K562 (cell line): Measurements from ENCODE around the gene KLHL30. TPM values are rescaled to one million over a fixed set of nuclear protein-coding genes. Genes with fewer than 3 reads are reported as not detected.

Experiments used
- ATAC-seq: fragments of 200-7000 bp; cut with Tn5 transposase; 3 replicates; pipeline ENCODE4 v1.9.1; 2020; ENCODE audit warnings: moderate library complexity
- BruUV-seq: library from RNA; stranded (reverse); fragments of 400-500 nt; replicated peaks from 2 replicates; lab custom pipeline; 2021; lab: Mats Ljungman, UMichigan
- CTCF ChIA-PET: fragments of 300-600 bp; formaldehyde crosslinking; extraction: SDS; loops from one replicate; lab custom pipeline; 2021; ENCODE audit warnings: low intra/inter-chr PET ratio; lab: Yijun Ruan, JAX
- POLR2A ChIA-PET: fragments of 300-600, 350-650 bp; sonication (Branson Sonifier 250); formaldehyde crosslinking; extraction: SDS; loops from one replicate; lab custom pipeline; 2021; ENCODE audit warnings: antibody characterized with exemption, inconsistent platforms; lab: Yijun Ruan, JAX
- DNase-seq, 4 experiments: peaks; one replicate each; pipeline versions ENCODE4 v3.0.0 to v3.0.0-alpha.2; 2011 to 2018; ENCODE audit warnings: low spot score in 3 of 4, mixed read lengths in 3 of 4; ENCODE audit errors: extremely low read depth in 1 of 4
- FAIRE-seq: peaks from 2 replicates; lab custom pipeline; 2011; peaks lifted over from hg19 to GRCh38; lab: Jason Lieb, UNC
- H2AFZ ChIP-seq: 2 replicates; pipeline ENCODE4 v1.6.0; 2011; ENCODE audit warnings: low read depth, low read length, control low read depth, inconsistent platforms
- H3K27ac ChIP-seq: fragments of 200-600 bp; 3 replicates; pipeline ENCODE4 v1.8.0; 2011; ENCODE audit warnings: low read depth, mild to moderate bottlenecking, control low read depth, inconsistent platforms, low read length, moderate library complexity, mixed read lengths; ENCODE audit errors: extremely low read depth
- H3K27me3 ChIP-seq, 2 experiments: fragments of 300-600 bp in 1 of 2; 2 replicates in 1 of 2; 3 replicates in 1 of 2; pipeline versions ENCODE4 v1.6.0 to v1.8.0; 2011; ENCODE audit warnings: inconsistent platforms in 2 of 2, low read length in 2 of 2, mild to moderate bottlenecking in 1 of 2, mixed read lengths in 1 of 2, moderate library complexity in 1 of 2; ENCODE audit not compliant: control insufficient read depth in 2 of 2, insufficient read depth in 2 of 2
- H3K36me3 ChIP-seq: fragments of 300-600 bp; 3 replicates; pipeline ENCODE4 v1.8.0; 2011; ENCODE audit warnings: mild to moderate bottlenecking, low read length, inconsistent platforms; ENCODE audit not compliant: control insufficient read depth, insufficient read depth
- H3K4me1 ChIP-seq, 2 experiments: fragments of 200-600 bp in 1 of 2; replicated peaks in 1 of 2; 2 replicates in 1 of 2; 3 replicates in 1 of 2; pipeline versions ENCODE4 v1.5.1 to v1.8.0; 2011; ENCODE audit warnings: inconsistent platforms in 2 of 2, low read length in 2 of 2, mild to moderate bottlenecking in 1 of 2, mixed read lengths in 1 of 2, moderate library complexity in 1 of 2; ENCODE audit not compliant: control insufficient read depth in 2 of 2, insufficient read depth in 2 of 2
- H3K4me2 ChIP-seq: 2 replicates; pipeline ENCODE4 v1.6.1; 2011; ENCODE audit warnings: low read length, control low read depth, inconsistent platforms, mixed read lengths; ENCODE audit not compliant: insufficient read depth
- H3K4me3 ChIP-seq: fragments of 200-600 bp; sonication (generic), shearing (Covaris generic); 2 replicates; pipeline ENCODE4 v1.5.1; 2016; ENCODE audit warnings: control low read depth, inconsistent platforms
- H3K79me2 ChIP-seq: fragments of 200-600 bp; 3 replicates; pipeline ENCODE4 v1.8.0; 2011; ENCODE audit warnings: low read length, inconsistent platforms; ENCODE audit not compliant: control insufficient read depth, insufficient read depth
- H3K9ac ChIP-seq, 2 experiments: 2 replicates each; pipeline versions ENCODE4 v1.6.0 to v1.6.1; 2011; ENCODE audit warnings: low read depth in 2 of 2, low read length in 2 of 2, control low read depth in 1 of 2, inconsistent platforms in 1 of 2, mild to moderate bottlenecking in 1 of 2, mixed read lengths in 1 of 2; ENCODE audit not compliant: insufficient read depth in 1 of 2
- H3K9me1 ChIP-seq: one replicate; pipeline ENCODE4 v1.6.0; 2011; ENCODE audit warnings: inconsistent platforms, mild to moderate bottlenecking, low read length, moderate library complexity; ENCODE audit not compliant: control insufficient read depth, insufficient read depth
- H3K9me3 ChIP-seq: replicated peaks from 2 replicates; pipeline ENCODE4 v1.5.1; 2011; ENCODE audit warnings: low read depth, low read length, inconsistent platforms; ENCODE audit not compliant: control insufficient read depth, insufficient read depth
- H4K20me1 ChIP-seq: replicated peaks from 2 replicates; pipeline ENCODE4 v1.6.1; 2011; ENCODE audit warnings: low read length, inconsistent platforms, mixed read lengths; ENCODE audit not compliant: control insufficient read depth, insufficient read depth
- HMGN3 ChIP-seq: IDR thresholded peaks from 2 replicates; pipeline ENCODE4 v1.6.1; 2011; ENCODE audit warnings: borderline replicate concordance, low read depth, mild to moderate bottlenecking, mixed read lengths, low read length; ENCODE audit not compliant: insufficient read length; ENCODE audit errors: extremely low read depth
- POLR2G ChIP-seq: fragments of 200-400 bp; formaldehyde crosslinking; IDR thresholded peaks from 2 replicates; pipeline ENCODE4 v1.6.1; 2017; ENCODE audit warnings: low read depth, mild to moderate bottlenecking, antibody characterized with exemption, low read length, moderate library complexity
- WGBS: fragments of 100-300 bp; shearing (Covaris generic); methylation state at CpG from one replicate; pipeline ENCODE4 v1.1.6; 2016; ENCODE audit warnings: low coverage, mixed read lengths; ENCODE audit not compliant: insufficient coverage; ENCODE audit errors: missing lambda C conversion rate; 5-methylcytosine and 5-hydroxymethylcytosine counted together
- in situ Hi-C: fragments of 300-500 bp; cut with MboI; formaldehyde crosslinking; loops from 4 replicates; pipeline ENCODE4 v1.15.0; 2018; ENCODE audit warnings: inconsistent platforms, mixed read lengths
- intact Hi-C: fragments of 100-400 bp; cut with micrococcal nuclease; formaldehyde crosslinking; loops from 2 replicates; pipeline ENCODE4 v1.14.2; 2022
- polyA plus RNA-seq, 8 experiments: library from polyadenylated mRNA; depleted of rRNA in 4 of 8; stranded (reverse) in 5 of 8; unstranded in 3 of 8; fragments of >200 nt; fragmentation: Nextera tagmentation in 2 of 8; fragmentation: Illumina TruSeq in 1 of 8; extraction: Ambion mirVana in 2 of 8; extraction: Trizol in 1 of 8; gene quantifications; 2 replicates each; pipeline versions ENCODE4 v1.2.1 to v1.2.3, GENCODE V29; 2011 to 2014; ENCODE audit warnings: inconsistent platforms in 1 of 8, missing spikeins in 1 of 8
- total RNA-seq, 7 experiments: library from RNA; depleted of rRNA in 6 of 7; stranded (reverse); fragments of >200 nt in 6 of 7; fragmentation: Illumina TruSeq in 2 of 7; extraction: Trizol in 2 of 7; gene quantifications; 2 replicates each; pipeline versions ENCODE4 v1.2.1 to v1.2.3, GENCODE V29; 2011 to 2021; ENCODE audit warnings: low replicate concordance in 1 of 7
- TF ChIP-seq, protein P1 (sequence below), 3 experiments: IDR thresholded peaks in 2 of 3; conservative IDR thresholded peaks in 1 of 3; 2 replicates each; pipeline ENCODE4 v1.5.1; 2011 to 2012; ENCODE audit warnings: low read length in 3 of 3, mild to moderate bottlenecking in 3 of 3, control low read depth in 2 of 3, improper control_type of control experiment in 1 of 3, inconsistent platforms in 1 of 3, low read depth in 1 of 3, mixed read lengths in 1 of 3, moderate library complexity in 1 of 3; ENCODE audit not compliant: insufficient read depth in 2 of 3
- TF ChIP-seq, protein P2 (sequence below): fragments of 450-650 bp; IDR thresholded peaks from 2 replicates; pipeline ENCODE4 v1.6.1; 2016; ENCODE audit warnings: borderline replicate concordance

Gene KLHL30
- total and polyA plus RNA-seq, 9 of the 15 experiments (the other 6 are each of a cell fraction or from before 2014, with no cell fraction given) = 0.04 TPM; not detected in 8

DNA sequence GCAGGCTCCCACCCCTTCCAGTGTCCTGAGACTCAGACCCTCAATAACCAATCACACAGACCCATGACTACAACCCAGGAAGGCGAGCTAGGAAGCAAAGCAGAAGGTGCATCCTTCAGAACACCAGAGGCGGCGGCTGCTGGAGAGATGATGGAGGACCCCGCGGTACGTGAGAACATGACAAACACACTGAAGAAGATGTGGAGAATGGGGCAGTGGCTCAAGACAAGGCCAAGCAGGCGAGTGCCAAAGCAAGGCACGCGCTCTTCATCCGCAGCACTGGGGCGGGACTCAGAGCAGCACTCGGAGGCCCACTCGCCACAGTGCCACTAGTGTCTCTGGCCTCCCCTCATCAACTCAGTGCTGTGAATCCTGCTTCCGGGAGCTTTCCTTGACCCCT, 34.0 kb downstream of the KLHL30 start:
- Histone ChIP-seq H3K9me1 (peaks cover 4% of the 10 kb centered on the region), H3K4me1 (peaks cover 18 to 29% of the 10 kb centered on the region in 2 experiments), H4K20me1 (no peaks in the 10 kb centered on the region), H3K36me3 (peaks cover 65% of the 10 kb centered on the region), H3K9me3 (no peaks in the 10 kb centered on the region), H3K4me2 (no peak overlapping the region), H3K9ac (no peak overlapping the region; a peak in 1 of 4 replicates), H3K27ac (no peak overlapping the region), H2AFZ (no peak overlapping the region), H3K27me3 (no peaks in the 10 kb centered on the region), H3K4me3 (no peak overlapping the region), H3K79me2 (no peaks in the 10 kb centered on the region; the same call in 2 of the 3 replicates)
- ChIA-PET CTCF (no interaction called here), POLR2A (interaction anchor here (0.5 kb wide), 1 partner anchor 14 kb away, joined by 3 read pairs; no protein-coding TSS in a partner anchor)
- BruUV-seq = no TSS peak
- ATAC-seq (no peak), DNase-seq (no peak), FAIRE-seq (no peak)
- in situ Hi-C loops (no loop called here), intact Hi-C loops (no loop called here)
- WGBS = 95% methylated on average over 8 of the region's 14 CpGs
- TF ChIP-seq HMGN3 (no peak), POLR2G (0 out of 2 replicates have a peak, but pooled peaks have one; percentile 26)

DNA sequence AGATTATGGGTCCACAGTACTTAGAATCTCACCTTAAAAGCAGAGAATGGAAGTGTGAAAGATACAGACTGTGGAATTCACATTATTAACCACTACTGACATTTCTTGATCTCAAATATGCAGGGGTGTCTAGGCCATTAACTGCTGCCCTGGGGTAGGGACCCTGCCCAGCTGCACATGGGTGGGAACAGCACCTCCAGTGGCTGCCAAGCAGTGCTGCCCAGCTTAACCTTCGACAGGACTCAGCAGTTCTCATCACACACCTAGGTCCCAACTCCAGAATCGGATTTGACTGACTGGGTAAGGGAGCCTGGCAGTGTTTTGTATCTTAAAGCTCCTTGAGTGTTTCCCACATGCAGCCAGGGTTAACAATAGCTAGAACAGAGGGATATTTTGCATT, 35.2 kb downstream of the KLHL30 start:
- no peak overlapping the region for H3K4me2 ChIP-seq
- peaks cover 75% of the 10 kb centered on the region for H3K36me3 ChIP-seq
- H3K9ac ChIP-seq = no peak overlapping the region
- no peak for FAIRE-seq
- DNase-seq = no peak
- H3K9me3 ChIP-seq = no peaks in the 10 kb centered on the region
- BruUV-seq = no TSS peak
- TF ChIP-seq, protein P1, sequence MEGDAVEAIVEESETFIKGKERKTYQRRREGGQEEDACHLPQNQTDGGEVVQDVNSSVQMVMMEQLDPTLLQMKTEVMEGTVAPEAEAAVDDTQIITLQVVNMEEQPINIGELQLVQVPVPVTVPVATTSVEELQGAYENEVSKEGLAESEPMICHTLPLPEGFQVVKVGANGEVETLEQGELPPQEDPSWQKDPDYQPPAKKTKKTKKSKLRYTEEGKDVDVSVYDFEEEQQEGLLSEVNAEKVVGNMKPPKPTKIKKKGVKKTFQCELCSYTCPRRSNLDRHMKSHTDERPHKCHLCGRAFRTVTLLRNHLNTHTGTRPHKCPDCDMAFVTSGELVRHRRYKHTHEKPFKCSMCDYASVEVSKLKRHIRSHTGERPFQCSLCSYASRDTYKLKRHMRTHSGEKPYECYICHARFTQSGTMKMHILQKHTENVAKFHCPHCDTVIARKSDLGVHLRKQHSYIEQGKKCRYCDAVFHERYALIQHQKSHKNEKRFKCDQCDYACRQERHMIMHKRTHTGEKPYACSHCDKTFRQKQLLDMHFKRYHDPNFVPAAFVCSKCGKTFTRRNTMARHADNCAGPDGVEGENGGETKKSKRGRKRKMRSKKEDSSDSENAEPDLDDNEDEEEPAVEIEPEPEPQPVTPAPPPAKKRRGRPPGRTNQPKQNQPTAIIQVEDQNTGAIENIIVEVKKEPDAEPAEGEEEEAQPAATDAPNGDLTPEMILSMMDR (IDR thresholded peaks at IDR 0.05 in 2 of 3, conservative IDR thresholded peaks at IDR 0.05 in 1 of 3; ENCODE audit: insufficient read depth in 2 of 3, low read depth in 1 of 3, low read length in 3 of 3) = peak; percentile 8 to 35 (median 9); a peak in 1 of 6 replicates
- TF ChIP-seq, protein P2, sequence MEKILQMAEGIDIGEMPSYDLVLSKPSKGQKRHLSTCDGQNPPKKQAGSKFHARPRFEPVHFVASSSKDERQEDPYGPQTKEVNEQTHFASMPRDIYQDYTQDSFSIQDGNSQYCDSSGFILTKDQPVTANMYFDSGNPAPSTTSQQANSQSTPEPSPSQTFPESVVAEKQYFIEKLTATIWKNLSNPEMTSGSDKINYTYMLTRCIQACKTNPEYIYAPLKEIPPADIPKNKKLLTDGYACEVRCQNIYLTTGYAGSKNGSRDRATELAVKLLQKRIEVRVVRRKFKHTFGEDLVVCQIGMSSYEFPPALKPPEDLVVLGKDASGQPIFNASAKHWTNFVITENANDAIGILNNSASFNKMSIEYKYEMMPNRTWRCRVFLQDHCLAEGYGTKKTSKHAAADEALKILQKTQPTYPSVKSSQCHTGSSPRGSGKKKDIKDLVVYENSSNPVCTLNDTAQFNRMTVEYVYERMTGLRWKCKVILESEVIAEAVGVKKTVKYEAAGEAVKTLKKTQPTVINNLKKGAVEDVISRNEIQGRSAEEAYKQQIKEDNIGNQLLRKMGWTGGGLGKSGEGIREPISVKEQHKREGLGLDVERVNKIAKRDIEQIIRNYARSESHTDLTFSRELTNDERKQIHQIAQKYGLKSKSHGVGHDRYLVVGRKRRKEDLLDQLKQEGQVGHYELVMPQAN = no peak
- peaks cover 8 to 17% of the 10 kb centered on the region in 2 experiments for H3K4me1 ChIP-seq
- WGBS = 70% methylated on average over 2 of the region's 2 CpGs
- peak; percentile 32; the same call in 1 of the 3 replicates for ATAC-seq
- no peaks in the 10 kb centered on the region for H3K27me3 ChIP-seq
- in situ Hi-C loops (no loop called here), intact Hi-C loops (no loop called here)
- no peak overlapping the region for H2AFZ ChIP-seq
- POLR2A ChIA-PET = no interaction called here
- H3K4me3 ChIP-seq = no peak overlapping the region
- CTCF ChIA-PET = no interaction called here
- no peaks in the 10 kb centered on the region for H4K20me1 ChIP-seq
- H3K27ac ChIP-seq = no peak overlapping the region
- H3K9me1 ChIP-seq = no peaks in the 10 kb centered on the region
- no peaks in the 10 kb centered on the region; the same call in 2 of the 3 replicates for H3K79me2 ChIP-seq
